A204.1 (cell line): ENCODE data around the gene PKP1.

Experiments
- FAIRE-seq: peaks from 2 replicates; lab custom pipeline; 2012; peaks lifted over from hg19 to GRCh38; lab: Jason Lieb, UNC

The PKP1 gene

DNA sequence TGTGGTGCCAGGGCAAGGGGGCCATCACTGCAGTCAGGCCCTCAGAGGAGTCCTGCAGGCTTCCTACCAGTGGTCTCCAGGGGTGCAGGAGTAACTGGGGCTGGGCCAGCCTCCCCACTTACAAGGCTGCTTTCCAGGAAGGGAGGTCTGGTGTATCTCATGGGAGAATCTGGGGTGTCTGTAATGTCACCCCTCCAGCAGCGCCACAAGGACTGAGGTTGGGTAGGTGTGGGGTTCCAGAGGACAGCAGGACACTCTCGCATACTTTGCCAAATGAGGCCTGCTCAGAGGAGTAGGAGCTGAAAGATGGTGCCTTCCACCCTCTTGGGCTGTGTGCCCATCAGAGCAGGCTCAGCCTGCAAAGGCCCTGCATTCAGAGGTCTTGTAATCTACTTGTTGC is 47.2 kb downstream of the PKP1 start:
- FAIRE-seq = no peak

DNA sequence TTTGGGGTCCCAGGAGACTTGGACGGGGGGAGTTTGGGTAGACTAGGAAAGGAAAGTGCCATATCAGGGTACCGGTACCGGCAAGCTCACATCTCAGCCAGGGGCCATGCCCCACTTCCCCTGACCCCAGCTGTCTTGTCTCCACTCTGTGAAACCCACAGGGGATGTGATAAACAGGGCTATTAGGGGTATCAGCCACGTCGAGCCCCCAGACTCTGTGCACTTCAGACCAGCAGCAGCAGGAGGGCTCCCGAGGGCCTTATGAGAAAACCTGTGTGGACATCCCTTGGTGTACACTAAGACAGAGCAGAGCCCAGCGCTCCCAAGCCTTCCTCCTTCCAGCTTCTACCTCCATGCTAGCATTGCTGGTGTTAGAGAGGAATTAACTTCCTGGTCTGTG is 47.9 kb downstream of the PKP1 start:
- no peak for FAIRE-seq

DNA sequence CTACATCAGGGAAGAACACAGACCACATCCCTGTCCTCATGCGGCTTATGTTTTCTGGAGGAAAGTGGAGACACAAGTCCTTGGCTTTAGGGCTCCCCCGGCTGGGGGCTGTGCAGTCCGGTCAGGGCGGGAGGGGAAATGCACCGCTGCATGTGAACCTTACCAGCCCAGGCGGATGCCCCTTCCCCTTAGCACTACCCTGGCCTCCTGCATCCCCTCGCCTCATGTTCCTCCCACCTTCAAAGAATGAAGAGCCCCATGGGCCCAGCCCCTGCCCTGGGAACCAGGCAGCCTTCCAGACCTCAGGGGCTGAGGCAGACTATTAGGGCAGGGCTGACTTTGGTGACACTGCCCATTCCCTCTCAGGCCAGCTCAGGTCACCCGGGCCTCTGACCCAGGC is 48.7 kb downstream of the PKP1 start:
- no peak for FAIRE-seq

DNA sequence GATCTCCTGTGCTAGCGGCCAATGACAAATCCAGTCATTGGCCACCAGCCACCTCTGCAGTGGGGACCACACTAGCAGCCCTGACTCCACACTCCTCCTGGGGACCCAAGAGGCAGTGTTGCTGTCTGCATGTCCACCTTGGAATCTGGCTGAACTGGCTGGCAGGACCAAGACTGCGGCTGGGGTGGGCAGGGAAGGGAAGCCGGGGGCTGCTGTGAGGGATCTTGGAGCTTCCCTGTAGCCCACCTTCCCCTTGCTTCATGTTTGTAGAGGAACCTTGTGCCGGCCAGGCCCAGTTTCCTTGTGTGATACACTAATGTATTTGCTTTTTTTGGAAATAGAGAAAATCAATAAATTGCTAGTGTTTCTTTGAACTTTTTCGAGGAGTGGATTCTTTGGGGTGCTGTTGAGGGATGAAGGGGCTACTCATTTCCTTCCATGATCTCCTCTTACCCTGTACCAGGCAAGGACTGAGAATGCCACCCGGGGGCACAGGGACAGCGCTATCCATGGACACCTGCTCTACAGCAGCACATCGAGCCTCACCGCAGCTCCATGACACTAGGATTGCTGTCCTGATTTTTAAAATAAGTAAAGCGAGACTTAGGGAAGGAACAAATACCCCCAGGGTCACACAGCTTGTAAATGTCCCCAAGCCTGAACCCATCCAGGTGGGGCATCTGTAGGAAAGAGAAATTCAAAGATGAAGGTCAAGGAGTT is 49.5 kb downstream of the PKP1 start:
- no peak for FAIRE-seq

DNA sequence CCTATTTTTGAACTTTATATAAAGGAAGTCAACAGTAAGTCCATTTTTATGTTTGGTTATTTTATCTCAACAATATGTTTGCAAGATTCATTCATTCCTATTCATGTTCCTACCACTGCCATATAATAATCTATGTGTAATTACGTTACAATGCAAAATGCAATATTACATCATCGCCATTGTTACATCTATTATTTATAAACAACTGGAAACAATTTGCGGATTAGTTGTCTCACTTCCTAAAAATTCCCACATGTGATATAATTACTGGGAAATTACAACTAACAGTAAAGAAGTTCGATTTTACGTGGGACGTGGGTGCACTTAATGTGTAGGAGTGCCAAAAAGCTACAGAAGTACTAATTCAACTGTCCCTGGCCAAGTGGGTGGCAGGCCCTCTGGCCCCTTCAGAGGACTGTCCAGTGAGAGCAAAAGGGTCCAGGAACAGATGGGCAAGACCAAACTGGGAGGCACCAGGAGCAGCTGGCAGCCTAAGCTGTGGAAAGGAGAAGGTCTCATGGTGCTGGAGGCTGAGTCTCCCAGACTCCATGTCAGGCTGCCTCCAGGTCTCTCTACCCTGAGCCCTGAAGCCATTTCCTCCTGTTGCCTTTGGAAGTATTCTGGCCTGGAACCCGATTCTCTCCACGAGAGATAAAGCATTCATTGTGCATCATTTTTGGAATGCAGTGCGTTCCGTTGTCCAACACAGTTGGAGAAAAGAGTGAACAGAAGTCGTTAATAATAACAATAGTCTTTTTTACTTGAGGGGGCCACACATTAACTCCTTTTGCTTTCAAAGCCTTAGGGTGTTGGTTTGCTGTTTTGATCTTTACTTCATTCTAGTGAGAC is 51.2 kb downstream of the PKP1 start:
- no peak for FAIRE-seq

DNA sequence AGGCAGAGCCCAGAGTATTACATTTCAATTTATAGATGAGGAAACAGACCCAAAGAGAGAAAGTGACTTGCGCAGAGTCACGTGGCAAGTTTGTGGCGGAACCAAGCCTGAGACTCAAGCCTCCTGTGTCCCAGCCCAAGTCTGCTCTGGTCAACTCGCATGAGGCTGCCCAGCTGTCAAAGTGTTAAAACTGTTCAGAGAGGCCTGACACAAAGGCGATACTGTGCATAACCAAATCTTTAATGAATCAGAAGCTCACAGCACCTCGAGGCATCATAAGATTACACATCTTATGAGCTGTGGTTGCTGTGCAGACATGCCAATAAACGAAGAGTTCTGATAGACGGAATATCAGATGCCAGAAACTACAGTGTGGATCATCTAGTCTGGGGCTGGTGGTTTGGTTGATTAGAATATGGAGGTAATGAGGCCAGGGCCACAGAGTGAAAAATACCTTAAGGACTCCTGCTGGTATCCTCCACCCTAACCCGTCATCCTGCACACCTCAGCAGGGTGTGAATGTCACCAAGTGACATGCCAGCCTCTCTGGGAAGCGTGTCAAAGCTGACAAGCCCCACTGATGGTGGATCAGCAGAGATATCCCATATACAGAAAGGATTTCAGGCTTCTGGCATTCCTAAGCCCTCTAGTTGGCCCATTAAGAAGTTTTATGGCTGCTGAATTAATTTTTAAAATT is 52.0 kb downstream of the PKP1 start:
- no peak for FAIRE-seq

DNA sequence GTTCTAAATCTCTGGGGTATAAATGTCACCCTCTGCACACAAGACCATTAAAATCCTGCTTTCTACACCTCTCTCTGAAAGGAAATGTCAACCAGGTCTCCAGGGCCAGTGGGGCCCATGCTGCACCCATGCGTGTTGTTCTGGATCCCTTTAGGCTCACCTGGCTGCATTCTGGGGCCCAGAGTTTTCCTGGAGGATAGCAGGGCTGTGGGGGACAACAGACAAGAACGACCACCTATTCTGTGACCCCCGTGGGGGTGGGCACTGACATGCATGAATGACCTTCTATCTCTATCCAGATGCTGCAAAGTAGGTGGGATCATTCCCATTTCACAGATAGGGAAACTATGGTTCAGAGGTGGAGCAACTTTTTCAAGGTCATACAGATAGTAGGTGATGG is 52.6 kb downstream of the PKP1 start:
- FAIRE-seq = no peak

DNA sequence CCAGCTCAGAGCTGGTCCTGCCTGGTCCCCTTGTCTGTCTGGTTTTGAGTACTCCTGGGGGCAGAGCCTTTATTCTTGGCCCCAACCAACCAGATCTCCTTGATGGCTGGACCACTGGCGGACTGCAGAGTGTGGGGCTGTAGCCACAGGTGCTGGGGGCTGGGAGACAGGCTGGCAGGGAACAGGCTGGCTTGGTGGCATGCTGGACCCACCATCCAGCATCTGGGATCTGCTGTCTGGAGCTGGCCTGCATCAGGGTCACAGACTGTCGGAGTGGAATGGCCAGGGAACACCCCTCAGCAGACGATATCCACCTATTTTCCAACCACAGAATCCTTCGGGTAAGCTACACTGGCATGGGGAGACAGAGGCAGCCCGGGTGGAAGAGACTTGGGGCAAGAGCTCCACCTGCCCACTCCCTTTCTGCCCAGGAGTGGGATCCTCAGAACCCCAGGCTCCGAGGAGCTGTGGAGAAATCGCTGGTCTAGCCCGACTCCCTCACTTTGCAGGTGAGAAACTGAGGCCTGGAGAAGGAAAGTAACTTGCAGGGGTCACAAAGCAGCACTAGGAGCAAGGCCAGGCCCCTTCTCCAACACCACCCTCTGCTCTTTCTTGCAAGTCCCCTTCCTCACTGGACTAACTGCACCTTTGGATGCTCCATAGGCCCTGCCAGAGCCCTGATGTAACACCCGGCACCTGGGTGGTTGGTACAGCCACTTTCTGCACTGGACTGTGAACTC is 53.6 kb downstream of the PKP1 start:
- FAIRE-seq = no peak

DNA sequence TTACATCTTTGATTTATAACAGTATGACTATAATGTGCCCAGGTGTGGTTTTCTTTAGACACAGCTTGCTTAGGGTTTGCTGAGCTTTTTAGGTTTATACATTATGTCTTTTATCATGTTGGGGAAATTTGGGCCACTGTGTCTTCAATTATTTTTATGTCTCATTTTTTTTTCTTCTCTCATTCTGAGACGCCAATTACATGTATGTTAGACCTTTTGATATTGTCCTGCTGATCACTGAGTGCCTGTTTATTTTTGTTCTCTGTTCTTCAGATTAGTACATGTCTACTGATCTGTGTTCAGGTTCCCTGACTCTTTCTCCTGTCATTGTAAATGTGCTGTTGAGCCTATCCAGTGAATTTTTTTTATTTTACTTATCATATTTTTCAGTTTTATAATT is 58.1 kb downstream of the PKP1 start:
- no peak for FAIRE-seq

DNA sequence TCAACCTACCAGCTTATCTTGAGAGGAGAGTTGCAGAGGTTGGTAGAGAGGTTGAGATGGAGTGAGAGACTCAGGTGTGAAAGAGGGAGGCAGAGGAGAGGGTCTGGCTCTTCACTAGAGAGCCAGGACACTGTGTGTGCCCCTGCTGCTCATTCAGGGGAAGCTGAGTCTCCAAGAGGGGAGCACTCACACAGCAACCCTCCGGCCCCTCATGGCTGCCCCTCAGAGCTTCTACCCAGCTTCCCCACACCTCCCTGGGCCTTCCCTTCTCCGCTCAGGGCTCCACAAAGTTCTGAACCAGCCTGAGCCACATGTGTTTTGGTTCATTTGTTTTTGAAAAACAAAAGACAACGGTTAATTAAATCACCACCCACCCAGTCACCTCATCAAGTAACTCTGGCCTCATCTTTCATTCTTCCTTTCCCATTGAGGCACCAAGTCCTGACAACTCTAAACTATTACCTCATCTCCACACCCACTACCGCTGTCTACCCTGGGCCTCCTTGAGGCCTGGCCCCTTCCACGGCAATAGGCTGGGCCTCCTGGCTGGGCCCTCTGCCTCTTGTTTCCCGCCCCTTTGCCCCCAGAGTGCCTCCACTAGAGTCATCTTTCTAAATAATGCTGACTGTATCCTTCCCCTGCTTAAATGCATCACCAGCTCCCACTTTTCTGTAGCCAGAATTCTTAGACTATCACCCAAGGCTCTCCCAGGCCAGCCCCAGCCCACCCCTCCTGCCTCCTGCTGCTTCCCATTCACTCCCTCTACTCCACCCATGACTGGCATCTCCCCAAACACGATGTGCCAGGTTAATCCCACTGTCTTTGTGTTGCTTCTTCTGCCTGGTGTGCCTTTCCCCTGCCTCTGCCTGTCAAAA is 61.1 kb downstream of the PKP1 start:
- no peak for FAIRE-seq

DNA sequence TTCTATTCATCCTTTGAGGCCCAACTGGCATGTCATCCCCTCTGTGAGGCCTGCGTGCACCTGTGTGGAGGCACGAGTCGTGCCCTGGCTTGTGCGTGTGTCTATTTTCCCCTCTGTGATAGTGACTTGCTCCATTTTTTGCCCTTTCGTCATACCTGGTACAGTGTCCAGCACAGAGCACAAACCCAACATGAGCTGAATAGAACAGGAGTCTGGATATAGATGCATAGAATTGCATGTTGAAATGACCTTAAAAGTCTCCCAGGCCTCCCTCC is 61.7 kb downstream of the PKP1 start:
- no peak for FAIRE-seq

DNA sequence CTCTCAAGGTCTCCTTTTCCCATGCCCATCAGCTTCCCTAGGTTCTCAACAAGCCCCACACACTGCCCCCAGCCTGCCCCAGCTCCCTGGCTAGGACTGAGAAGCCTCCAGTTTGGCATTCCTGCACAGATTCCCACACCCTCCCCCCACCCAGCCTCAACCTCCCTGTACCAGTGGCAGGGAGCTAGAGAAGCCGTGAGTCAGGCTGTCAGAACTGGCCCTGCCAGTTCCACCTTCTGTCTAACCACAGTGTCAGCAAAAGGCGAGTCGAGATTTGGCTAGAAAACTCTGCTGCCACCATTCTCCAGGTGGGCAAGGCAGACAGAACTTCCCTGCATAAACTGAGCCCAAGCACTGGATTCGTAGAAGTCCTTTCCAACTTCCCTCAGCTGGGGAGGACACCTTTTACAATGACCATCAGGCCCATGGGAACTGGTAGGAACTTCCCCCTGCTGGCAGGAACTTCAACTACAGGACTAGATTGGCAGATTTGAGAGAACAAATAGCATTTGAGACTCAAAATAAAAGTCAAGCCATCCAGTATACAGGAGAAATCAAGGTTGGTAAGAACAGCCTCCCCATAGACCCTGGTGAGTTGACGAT is 63.1 kb downstream of the PKP1 start:
- no peak for FAIRE-seq

DNA sequence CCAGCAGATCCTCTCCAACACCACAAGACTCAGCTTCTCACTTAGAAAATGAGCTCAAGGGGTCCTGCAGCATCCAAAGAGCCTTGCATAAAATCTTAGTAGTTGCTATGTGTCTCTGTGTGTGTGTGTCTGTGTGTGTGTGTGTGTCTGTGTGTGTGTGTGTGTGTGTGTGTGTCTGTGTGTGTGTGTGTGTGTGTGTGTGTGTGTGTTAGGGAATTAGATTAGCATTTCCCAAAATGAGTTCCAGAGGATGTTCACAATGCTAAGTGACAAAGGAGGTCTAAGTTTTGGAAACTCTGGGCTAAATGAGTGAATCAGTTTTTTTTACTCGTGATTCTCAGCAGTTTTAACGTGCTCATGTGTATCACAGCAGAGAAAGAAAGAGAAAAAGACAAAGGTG is 63.7 kb downstream of the PKP1 start:
- FAIRE-seq = no peak

DNA sequence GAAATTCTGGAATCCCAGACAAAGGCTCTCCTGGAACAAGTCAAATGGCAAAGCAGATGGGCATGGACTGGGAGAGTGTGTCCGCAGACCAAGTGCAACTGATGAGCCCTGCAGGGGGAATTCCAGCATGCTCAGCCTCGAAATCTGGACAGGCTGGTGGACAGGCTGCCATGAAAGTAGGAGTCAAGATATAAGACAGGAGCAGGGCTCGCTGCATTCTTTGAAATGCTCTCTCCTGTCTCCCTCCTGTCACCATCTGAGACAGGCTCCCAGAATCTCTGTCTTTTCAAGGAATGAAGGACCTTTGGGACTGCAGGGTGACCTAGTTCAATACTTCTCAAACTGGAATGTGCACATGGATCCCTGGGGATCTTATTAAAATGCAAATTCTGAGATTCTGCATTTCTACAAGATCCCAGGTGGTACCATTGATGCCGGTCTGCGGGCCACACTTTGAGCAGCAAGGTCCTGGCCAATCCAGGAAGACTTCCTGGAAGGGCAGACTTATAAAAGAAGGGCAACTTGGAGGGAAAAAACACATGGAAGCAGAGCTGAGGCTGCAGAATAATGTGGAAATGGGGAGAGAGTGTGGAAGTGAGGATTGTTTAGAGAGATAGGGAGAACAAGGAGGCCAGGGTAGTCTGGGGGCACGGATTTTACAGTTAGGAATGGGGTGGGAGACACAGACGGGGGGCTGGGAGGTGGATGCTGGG is 64.3 kb downstream of the PKP1 start:
- FAIRE-seq = no peak

DNA sequence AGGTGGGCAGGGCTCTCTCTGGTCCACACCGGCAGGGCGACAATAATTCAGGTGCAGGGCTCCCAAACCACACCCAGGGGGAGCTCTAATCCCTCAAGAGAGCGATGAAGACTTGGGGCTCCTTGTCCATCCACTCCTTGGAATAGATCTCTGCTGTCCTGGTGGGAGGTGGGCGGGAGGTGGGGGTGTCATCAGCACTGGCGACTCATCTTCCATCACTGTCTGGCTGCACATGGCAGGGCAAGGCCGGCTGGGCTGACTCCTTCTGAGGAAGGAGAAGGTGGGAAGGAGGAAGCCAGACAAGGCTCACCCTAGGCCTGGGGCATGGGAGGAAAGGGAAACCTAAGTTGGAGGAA is 64.9 kb downstream of the PKP1 start:
- no peak for FAIRE-seq

DNA sequence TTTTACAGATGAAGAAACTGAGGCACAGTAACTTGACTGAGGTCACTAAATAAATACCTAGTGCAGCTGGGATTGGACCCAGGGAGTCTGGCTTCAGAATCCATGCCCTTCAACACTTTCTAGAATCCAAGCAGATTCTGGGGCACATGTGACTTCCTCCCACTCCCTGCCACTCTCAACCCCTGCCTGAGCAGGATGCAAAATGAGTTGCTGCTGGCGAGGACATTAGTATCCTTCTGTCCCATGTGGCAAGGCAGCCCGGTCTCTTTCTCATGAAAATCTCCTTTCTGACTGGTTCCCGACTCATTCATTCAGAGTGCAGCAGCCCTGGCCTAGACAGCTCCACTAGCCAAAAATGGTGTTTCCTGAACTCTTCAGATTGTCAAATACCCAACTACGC is 65.8 kb downstream of the PKP1 start:
- no peak for FAIRE-seq

DNA sequence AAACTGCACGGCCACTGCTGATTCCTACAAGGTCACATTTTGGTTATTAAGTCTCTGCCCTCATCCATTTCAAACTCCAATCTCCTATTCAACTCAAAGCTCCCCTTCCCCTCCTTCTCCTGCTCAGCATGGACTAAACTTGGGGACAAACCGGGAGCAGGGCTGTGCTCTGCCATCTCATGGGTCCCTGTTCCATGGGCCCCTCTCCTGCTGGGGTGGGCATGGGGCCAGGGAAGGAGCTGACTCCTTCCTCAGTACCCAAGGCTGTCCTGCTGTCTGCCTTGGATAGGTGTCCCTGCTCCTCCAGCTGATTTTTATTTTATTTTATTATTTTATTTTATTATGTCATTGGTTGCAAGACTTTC is 67.0 kb downstream of the PKP1 start:
- no peak for FAIRE-seq

DNA sequence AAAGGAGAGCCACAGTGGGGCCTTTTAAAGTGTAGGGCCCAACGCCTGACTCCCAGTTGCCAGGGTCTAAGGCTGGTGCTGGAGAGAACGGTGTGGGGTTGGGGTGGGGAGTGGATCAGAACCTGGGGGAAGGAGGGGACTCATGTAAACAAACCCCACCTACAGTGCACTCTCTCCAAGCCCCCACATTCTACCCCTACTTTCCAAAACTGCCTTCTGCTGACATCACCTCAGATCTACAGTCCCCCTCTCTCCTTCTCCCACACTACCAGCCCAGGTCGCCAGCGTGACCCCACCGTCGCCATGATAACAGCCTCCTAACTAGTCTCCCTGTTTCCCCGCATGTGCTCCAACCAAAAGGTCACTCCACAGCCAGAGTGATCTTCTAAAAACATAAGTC is 67.6 kb downstream of the PKP1 start:
- FAIRE-seq = no peak

DNA sequence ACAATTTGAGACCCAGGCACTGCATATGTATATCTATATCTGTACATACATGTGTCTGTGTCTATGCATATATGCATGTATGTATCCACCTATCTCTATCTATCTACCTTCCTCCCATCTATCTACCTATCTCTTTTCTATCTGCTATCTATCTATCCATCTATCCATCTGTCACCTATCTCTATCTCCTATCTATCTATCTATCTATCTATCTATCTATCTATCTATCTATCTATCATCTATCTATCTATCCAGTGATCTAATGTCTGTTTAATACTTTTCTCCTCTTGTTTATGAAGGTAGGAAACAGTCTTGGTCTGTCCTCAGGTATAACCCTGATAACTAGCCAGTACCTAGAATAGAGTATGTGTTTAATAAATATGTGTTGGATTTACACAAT is 68.3 kb downstream of the PKP1 start:
- no peak for FAIRE-seq

DNA sequence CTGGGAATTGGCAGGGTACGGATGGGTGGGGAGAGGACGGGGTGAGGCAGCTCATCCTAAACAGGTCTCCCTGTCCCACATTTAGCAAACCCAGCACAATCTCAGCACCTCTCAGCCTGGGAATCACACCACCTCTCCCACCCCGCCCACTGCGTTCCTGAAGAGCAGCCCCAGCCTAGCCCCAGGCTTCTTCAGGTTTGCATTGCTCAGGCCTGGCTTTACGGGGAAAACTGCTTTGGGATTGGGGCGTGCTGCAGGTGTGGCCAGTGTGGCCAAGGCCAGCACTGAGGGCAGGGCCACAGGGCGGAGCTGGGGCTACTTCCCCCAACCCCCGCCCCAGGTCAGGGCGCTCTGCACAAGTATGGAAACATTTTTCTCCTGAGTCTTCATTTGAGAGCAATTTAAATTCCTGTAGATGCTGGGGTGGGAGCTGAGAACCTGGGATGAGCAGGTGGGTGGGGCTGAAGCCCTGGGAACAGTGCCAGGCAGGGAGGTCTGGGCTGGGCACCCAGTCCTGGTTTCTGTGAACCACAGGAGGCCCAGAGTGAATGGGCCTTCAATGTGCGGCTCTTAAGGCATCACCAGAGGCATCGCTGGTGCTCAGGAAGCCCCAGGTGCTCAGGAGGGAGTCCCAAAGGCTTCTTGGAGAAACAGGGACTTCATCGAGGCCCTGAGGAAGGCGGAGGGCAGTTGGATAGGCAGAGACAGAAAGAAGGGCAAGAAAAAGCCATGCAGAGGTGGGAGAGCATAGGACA is 70.1 kb downstream of the PKP1 start:
- FAIRE-seq = no peak
